Uterus (tissue), 2 donors: ENCODE data around the gene PPP4R3A.

Experiments used
- POLR2A ChIP-seq, 2 donors: fragments of 450-650 bp; IDR thresholded peaks; one replicate each; pipeline ENCODE4 v1.6.1; 2016; ENCODE audit warnings: antibody characterized with exemption in 2 of 2, mild to moderate bottlenecking in 1 of 2, moderate library complexity in 1 of 2
- TF ChIP-seq, protein P1 (sequence below), 4 experiments: fragments of 200-600 bp in 2 of 4; fragments of 450-650 bp in 2 of 4; sonication (generic) in 2 of 4; IDR thresholded peaks; one replicate each; pipeline ENCODE4 v1.5.1; 2016 to 2019; ENCODE audit warnings: antibody characterized with exemption in 4 of 4, mild to moderate bottlenecking in 2 of 4, moderate library complexity in 1 of 4

DNA sequence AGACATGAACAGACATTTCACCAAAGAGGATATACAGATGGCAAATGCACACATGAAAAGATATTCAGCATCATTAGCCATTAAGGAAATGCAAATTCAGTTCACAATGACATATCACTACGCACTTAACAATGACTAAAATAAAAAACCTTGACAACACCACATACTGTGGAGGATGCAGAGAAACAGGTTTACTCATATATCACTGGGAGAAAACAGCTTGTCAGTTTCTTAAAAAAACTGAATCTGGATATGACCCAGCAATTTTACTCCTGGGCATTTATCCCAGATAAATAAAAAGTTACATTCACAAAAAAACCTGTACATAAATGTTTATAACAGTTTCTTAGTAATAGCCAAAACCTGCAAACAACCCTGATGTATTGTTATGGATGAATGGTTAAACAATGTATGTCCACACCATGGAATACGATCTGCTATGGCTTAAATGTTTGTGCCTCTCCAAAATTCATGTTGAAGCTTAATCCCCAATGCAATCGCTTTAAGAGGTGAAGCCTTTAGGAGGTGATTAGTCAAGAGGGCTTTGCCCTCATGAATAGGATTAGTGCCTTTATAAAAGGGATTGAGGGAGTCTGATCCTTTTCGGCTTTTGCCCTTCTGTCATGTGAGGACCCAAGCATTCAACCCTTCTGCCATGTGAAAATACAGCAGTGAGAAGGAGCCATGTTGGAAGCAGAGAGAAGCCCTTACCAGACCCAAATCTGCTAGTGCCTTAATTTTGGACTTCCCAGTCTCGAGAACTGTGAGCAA lies 36.0 kb upstream of the PPP4R3A start:
- TF ChIP-seq, protein P1, sequence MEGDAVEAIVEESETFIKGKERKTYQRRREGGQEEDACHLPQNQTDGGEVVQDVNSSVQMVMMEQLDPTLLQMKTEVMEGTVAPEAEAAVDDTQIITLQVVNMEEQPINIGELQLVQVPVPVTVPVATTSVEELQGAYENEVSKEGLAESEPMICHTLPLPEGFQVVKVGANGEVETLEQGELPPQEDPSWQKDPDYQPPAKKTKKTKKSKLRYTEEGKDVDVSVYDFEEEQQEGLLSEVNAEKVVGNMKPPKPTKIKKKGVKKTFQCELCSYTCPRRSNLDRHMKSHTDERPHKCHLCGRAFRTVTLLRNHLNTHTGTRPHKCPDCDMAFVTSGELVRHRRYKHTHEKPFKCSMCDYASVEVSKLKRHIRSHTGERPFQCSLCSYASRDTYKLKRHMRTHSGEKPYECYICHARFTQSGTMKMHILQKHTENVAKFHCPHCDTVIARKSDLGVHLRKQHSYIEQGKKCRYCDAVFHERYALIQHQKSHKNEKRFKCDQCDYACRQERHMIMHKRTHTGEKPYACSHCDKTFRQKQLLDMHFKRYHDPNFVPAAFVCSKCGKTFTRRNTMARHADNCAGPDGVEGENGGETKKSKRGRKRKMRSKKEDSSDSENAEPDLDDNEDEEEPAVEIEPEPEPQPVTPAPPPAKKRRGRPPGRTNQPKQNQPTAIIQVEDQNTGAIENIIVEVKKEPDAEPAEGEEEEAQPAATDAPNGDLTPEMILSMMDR (IDR thresholded peaks at IDR 0.05), result no peak
- TF ChIP-seq POLR2A (IDR thresholded peaks at IDR 0.05), result no peak
